GM20000 (cell line): ENCODE results near the gene APCS.

Experiments used
- DNase-seq: peaks from one replicate; pipeline ENCODE4 v3.0.0; 2012; ENCODE audit warnings: low spot score
- TF ChIP-seq, protein P1 (sequence below): IDR thresholded peaks from 2 replicates; pipeline ENCODE4 v1.5.1; 2012; ENCODE audit warnings: mild to moderate bottlenecking, control low read depth; ENCODE audit errors: extremely low read depth, missing control alignments

APCS gene

DNA sequence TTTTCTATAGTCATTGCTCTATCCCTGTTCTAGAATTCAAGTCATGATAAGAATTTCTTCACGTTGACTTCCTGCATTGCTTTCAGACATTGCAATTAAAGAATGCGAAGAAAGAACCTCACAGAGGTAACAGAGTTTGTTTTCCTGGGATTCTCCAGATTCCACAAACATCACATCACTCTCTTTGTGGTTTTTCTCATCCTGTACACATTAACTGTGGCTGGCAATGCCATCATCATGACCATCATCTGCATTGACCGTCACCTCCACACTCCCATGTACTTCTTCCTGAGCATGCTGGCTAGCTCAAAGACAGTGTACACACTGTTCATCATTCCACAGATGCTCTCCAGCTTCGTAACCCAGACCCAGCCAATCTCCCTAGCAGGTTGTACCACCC is 10.6 kb downstream of the APCS start:
- TF ChIP-seq, protein P1, sequence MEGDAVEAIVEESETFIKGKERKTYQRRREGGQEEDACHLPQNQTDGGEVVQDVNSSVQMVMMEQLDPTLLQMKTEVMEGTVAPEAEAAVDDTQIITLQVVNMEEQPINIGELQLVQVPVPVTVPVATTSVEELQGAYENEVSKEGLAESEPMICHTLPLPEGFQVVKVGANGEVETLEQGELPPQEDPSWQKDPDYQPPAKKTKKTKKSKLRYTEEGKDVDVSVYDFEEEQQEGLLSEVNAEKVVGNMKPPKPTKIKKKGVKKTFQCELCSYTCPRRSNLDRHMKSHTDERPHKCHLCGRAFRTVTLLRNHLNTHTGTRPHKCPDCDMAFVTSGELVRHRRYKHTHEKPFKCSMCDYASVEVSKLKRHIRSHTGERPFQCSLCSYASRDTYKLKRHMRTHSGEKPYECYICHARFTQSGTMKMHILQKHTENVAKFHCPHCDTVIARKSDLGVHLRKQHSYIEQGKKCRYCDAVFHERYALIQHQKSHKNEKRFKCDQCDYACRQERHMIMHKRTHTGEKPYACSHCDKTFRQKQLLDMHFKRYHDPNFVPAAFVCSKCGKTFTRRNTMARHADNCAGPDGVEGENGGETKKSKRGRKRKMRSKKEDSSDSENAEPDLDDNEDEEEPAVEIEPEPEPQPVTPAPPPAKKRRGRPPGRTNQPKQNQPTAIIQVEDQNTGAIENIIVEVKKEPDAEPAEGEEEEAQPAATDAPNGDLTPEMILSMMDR = no peak
- DNase-seq = no peak

DNA sequence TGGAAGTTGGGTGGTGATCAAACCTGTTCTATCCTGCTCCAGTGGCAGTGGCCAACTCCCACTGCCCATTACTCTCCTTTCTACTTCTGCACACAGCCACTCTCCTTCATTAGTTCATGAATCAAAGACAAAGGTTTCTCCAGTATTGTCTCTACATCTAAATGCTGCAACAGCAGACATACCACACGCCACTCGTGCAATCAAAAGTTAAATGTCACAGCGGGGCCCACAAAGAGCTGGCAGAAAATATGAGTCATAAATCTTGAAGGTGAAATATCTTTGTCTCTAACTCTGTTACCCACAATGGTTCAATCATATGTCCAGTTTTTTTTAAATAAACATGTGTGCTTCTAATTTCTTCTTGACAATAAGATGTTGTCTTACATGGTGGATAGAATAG is 13.3 kb downstream of the APCS start:
- TF ChIP-seq, protein P1 = no peak
- DNase-seq = no peak

DNA sequence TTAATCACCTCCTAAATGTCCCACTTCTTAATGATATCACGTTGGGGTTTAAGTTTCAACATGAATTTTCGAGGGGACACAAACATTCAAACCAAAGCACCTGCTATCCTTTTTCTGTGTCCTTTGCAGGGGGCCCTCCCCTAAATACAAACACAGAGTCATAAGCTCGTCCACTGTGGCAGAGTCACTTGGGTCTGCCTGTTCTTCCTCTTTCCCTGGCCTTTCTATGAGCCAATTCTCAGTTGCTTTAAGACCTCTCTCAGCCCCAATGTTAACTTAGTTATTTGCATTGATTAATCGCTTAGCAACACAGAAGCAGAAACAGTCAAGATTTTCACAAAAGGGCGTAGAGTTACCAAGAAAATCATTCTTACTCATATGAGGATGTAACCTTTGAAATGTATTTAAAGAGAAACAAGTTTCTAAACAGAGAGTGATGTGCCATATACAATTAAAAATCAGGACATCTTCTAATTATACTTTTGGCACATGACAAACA is 14.9 kb downstream of the APCS start:
- TF ChIP-seq, protein P1 = no peak
- no peak for DNase-seq

DNA sequence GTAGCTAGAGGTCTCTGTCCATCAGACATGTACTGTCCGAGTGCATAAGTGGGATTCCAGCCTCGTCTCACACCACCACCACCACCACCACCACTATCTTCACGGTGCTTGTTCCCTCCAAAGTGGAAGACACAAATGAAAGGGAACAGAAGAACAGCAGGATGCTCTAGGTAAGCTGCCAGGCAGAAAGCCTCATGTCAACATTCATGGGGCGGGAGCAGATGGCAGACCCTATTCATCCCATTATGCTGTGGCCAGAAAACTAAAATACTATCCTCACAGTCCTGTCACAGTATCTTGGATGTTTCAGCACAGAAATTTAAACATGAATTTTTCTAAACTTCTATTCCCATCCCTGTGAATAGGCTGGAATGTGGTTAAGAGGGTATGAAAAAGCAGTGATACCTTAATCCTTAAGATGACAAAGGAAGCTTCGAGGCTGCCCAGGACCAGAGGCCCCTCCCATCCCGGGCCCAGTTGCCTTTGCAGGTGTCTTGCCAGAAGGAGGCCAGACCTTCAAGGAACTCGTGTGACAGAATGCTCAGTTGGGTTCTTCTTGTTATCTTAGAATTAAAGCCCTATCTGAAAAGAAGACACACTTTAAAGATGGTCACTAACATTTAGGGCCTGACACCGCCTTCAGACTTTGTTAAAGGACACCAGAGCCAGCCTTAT is 24.7 kb downstream of the APCS start:
- TF ChIP-seq, protein P1 = no peak
- DNase-seq = no peak

DNA sequence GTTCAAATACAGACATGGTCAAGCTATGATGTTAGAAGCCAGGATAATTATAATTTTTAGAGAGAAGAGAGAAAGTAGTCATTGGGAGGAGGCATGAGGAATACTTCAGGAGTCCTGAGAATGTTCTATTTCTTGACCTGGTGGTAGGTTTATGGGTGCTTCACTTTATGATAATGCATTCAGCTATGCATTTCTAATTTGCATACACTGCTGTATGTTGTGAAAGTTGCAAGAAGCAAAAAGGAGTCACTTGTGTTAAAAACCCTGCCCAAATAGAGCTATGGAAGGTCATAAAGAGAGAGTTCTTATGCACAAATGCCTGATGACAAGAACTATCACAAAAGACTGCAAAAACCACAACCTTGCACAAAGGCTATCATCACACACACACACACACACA is 45.3 kb downstream of the APCS start:
- TF ChIP-seq, protein P1 = no peak
- DNase-seq = no peak
